Stimulated activated naive B cell treated with anti-CD40 and anti-IgM and Interleukin-4, amounts not matched to agents 10 μg/mL and 1 μg/mL and 100 μg/mL, for 72 hours (primary cell): Measurements from ENCODE around the gene GALR2.

Source experiments
- ATAC-seq, 2 donors: fragments of 150-1000 bp; cut with Tn5 transposase; replicated peaks; 2 replicates each; pipeline ENCODE4 v1.10.0; 2021; ENCODE audit warnings: moderate library complexity in 1 of 2
- DNase-seq: peaks from one replicate; pipeline ENCODE4 v3.0.0; 2021
- H3K27ac Mint-ChIP-seq: one replicate; pipeline ENCODE4 v1.8.0; 2022; ENCODE audit warnings: mild to moderate bottlenecking, mixed read lengths
- H3K27me3 Mint-ChIP-seq, 2 donors: one replicate each; pipeline ENCODE4 v1.8.0; 2022; ENCODE audit warnings: mixed read lengths in 2 of 2
- H3K36me3 Mint-ChIP-seq, 2 donors: one replicate each; pipeline ENCODE4 v1.8.0; 2022; ENCODE audit warnings: mixed read lengths in 2 of 2, mild to moderate bottlenecking in 1 of 2
- H3K4me1 Mint-ChIP-seq, 2 donors: one replicate each; pipeline ENCODE4 v1.8.0; 2022; ENCODE audit warnings: mixed read lengths in 2 of 2, mild to moderate bottlenecking in 1 of 2
- H3K4me3 Mint-ChIP-seq, 2 donors: one replicate each; pipeline ENCODE4 v1.8.0; 2022; ENCODE audit warnings: mild to moderate bottlenecking in 2 of 2, mixed read lengths in 2 of 2, moderate library complexity in 1 of 2
- H3K9me3 Mint-ChIP-seq, 2 donors: one replicate each; pipeline ENCODE4 v1.8.0; 2022; ENCODE audit warnings: mixed read lengths in 2 of 2, mild to moderate bottlenecking in 1 of 2

Gene GALR2

GRCh38 chr17:76089680-76090516, 15.3 kb downstream of the GALR2 start:
- no peaks in the 10 kb centered on the region for H3K4me1 Mint-ChIP-seq
- peaks cover 59 to 68% of the 10 kb centered on the region in 2 donors for H3K36me3 Mint-ChIP-seq
- H3K27ac Mint-ChIP-seq, result no peak overlapping the region
- no peak overlapping the region for H3K4me3 Mint-ChIP-seq
- ATAC-seq, result no peak
- no peaks in the 10 kb centered on the region for H3K9me3 Mint-ChIP-seq
- DNase-seq, result no peak
- H3K27me3 Mint-ChIP-seq, result no peaks in the 10 kb centered on the region

- no peaks in the 10 kb centered on the region for H3K9me3 Mint-ChIP-seq
- DNase-seq (no peak), ATAC-seq (no peak)
- no peaks in the 10 kb centered on the region for H3K27me3 Mint-ChIP-seq
- no peak overlapping the region for H3K27ac Mint-ChIP-seq
- no peak overlapping the region for H3K4me3 Mint-ChIP-seq
- no peaks in the 10 kb centered on the region for H3K4me1 Mint-ChIP-seq
- peaks cover 56 to 68% of the 10 kb centered on the region in 2 donors for H3K36me3 Mint-ChIP-seq
Observed at GRCh38 chr17:76090517-76091129, 16.0 kb downstream of the GALR2 start.

- H3K36me3 Mint-ChIP-seq, result peaks cover 53 to 63% of the 10 kb centered on the region in 2 donors
- peak overlapping the region in 1 of 2 donors; percentile 60 for H3K4me3 Mint-ChIP-seq
- ATAC-seq, result no peak
Observed at GRCh38 chr17:76091526-76092286, 17.1 kb downstream of the GALR2 start.

GRCh38 chr17:76092526-76093413, 18.2 kb downstream of the GALR2 start:
- peaks cover 46 to 68% of the 10 kb centered on the region in 2 donors for H3K36me3 Mint-ChIP-seq
- peaks cover 3 to 4% of the 10 kb centered on the region in 2 donors for H3K4me1 Mint-ChIP-seq
- DNase-seq (no peak), ATAC-seq (no peak)
- no peaks in the 10 kb centered on the region for H3K27me3 Mint-ChIP-seq
- H3K27ac Mint-ChIP-seq, result no peak overlapping the region
- no peaks in the 10 kb centered on the region for H3K9me3 Mint-ChIP-seq
- H3K4me3 Mint-ChIP-seq, result no peak overlapping the region

More at GRCh38 chr17:76091526-76092286, 17.1 kb downstream of the GALR2 start:
- H3K27ac Mint-ChIP-seq, result no peak overlapping the region
- no peaks in the 10 kb centered on the region for H3K9me3 Mint-ChIP-seq
- H3K4me1 Mint-ChIP-seq, result peaks cover 3 to 4% of the 10 kb centered on the region in 2 donors
- DNase-seq, result no peak
- H3K27me3 Mint-ChIP-seq, result no peaks in the 10 kb centered on the region

GRCh38 chr17:76094046-76094445, 19.5 kb downstream of the GALR2 start:
- no peak for ATAC-seq
- peaks cover 41 to 67% of the 10 kb centered on the region in 2 donors for H3K36me3 Mint-ChIP-seq
- H3K9me3 Mint-ChIP-seq, result no peaks in the 10 kb centered on the region
- no peaks in the 10 kb centered on the region for H3K27me3 Mint-ChIP-seq
- no peak overlapping the region for H3K27ac Mint-ChIP-seq
- H3K4me3 Mint-ChIP-seq, result no peak overlapping the region
- no peak for DNase-seq
- H3K4me1 Mint-ChIP-seq, result peaks cover 3 to 4% of the 10 kb centered on the region in 2 donors

- DNase-seq, result no peak
- peaks cover 3 to 5% of the 10 kb centered on the region in 2 donors for H3K4me1 Mint-ChIP-seq
- no peaks in the 10 kb centered on the region for H3K9me3 Mint-ChIP-seq
- H3K4me3 Mint-ChIP-seq, result no peak overlapping the region
- H3K27ac Mint-ChIP-seq, result no peak overlapping the region
- no peak for ATAC-seq
- peaks cover 36 to 58% of the 10 kb centered on the region in 2 donors for H3K36me3 Mint-ChIP-seq
- no peaks in the 10 kb centered on the region for H3K27me3 Mint-ChIP-seq
Observed at GRCh38 chr17:76095943-76096342, 21.4 kb downstream of the GALR2 start.

- peaks cover 10 to 18% of the 10 kb centered on the region in 2 donors for H3K4me1 Mint-ChIP-seq
- peaks cover 34 to 55% of the 10 kb centered on the region in 2 donors for H3K36me3 Mint-ChIP-seq
- no peaks in the 10 kb centered on the region for H3K27me3 Mint-ChIP-seq
- H3K4me3 Mint-ChIP-seq, result no peak overlapping the region
- no peak overlapping the region for H3K27ac Mint-ChIP-seq
- DNase-seq (no peak), ATAC-seq (no peak)
- H3K9me3 Mint-ChIP-seq, result no peaks in the 10 kb centered on the region
Observed at GRCh38 chr17:76097716-76098295, 23.2 kb downstream of the GALR2 start.

GRCh38 chr17:76102944-76103273, 28.3 kb downstream of the GALR2 start:
- Mint-ChIP-seq H3K27me3 (no peaks in the 10 kb centered on the region), H3K4me1 (peaks cover 12 to 18% of the 10 kb centered on the region in 2 donors), H3K4me3 (peak overlapping the region; percentile 93 to 99), H3K9me3 (no peaks in the 10 kb centered on the region), H3K27ac (peak overlapping the region; percentile 96), H3K36me3 (peaks cover 19 to 21% of the 10 kb centered on the region in 2 donors)
- DNase-seq (no peak), ATAC-seq (no peak)

GRCh38 chr17:76103274-76104139, 28.9 kb downstream of the GALR2 start, which contains the start of gene EXOC7:
EXOC7 (minus strand) TSS chr17:76103787; CDS start chr17:76103692, 95 bp downstream.
- peak; percentile 93 to 96 for ATAC-seq
- H3K9me3 Mint-ChIP-seq, result no peaks in the 10 kb centered on the region
- peak; percentile 91 for DNase-seq
- peaks cover 17 to 19% of the 10 kb centered on the region in 2 donors for H3K36me3 Mint-ChIP-seq
- peak within 1 kb of the TSS; percentile 93 to 99 for H3K4me3 Mint-ChIP-seq
- H3K27ac Mint-ChIP-seq, result peak within 1 kb of the TSS; percentile 96
- H3K27me3 Mint-ChIP-seq, result no peaks in the 10 kb centered on the region
- H3K4me1 Mint-ChIP-seq, result peaks cover 12 to 18% of the 10 kb centered on the region in 2 donors

GRCh38 chr17:76104140-76104895, 29.7 kb downstream of the GALR2 start:
- H3K36me3 Mint-ChIP-seq, result peaks cover 14 to 15% of the 10 kb centered on the region in 2 donors
- H3K4me1 Mint-ChIP-seq, result peaks cover 12 to 18% of the 10 kb centered on the region in 2 donors
- peak overlapping the region; percentile 93 to 99 for H3K4me3 Mint-ChIP-seq
- no peaks in the 10 kb centered on the region for H3K27me3 Mint-ChIP-seq
- no peaks in the 10 kb centered on the region for H3K9me3 Mint-ChIP-seq
- DNase-seq, result no peak
- H3K27ac Mint-ChIP-seq, result peak overlapping the region; percentile 73
- ATAC-seq, result no peak

- Mint-ChIP-seq H3K27me3 (no peaks in the 10 kb centered on the region), H3K36me3 (peaks cover 11 to 14% of the 10 kb centered on the region in 2 donors), H3K4me3 (peak overlapping the region; percentile 93 to 99), H3K4me1 (peaks cover 12 to 18% of the 10 kb centered on the region in 2 donors), H3K9me3 (no peaks in the 10 kb centered on the region), H3K27ac (peak overlapping the region; percentile 73)
- DNase-seq (no peak), ATAC-seq (no peak)
Observed at GRCh38 chr17:76104896-76105231, 30.3 kb downstream of the GALR2 start.

GRCh38 chr17:76106703-76107102, 32.1 kb downstream of the GALR2 start:
- Mint-ChIP-seq H3K4me1 (peaks cover 9 to 10% of the 10 kb centered on the region in 2 donors), H3K9me3 (no peaks in the 10 kb centered on the region), H3K36me3 (peaks cover 2 to 3% of the 10 kb centered on the region in 2 donors), H3K4me3 (no peak overlapping the region), H3K27ac (no peak overlapping the region), H3K27me3 (no peaks in the 10 kb centered on the region)
- DNase-seq (no peak), ATAC-seq (no peak)
